OCI-LY3 (cell line): ENCODE results near the gene ARHGAP15.

Experiments
- H2AFZ ChIP-seq: fragments of 200-600, 300-600 bp; shearing (Covaris generic); 2 replicates; pipeline ENCODE4 v1.6.0; 2014; ENCODE audit warnings: antibody characterized with exemption, low read depth, low read length
- H3K27ac ChIP-seq: fragments of 200-600, 300-600 bp; sonication (generic); 2 replicates; pipeline ENCODE4 v1.5.1; 2014; ENCODE audit warnings: mild to moderate bottlenecking, low read length, moderate library complexity, mixed read lengths
- H3K27me3 ChIP-seq: fragments of 200-600, 300-600 bp; sonication (generic); 2 replicates; pipeline ENCODE4 v1.6.1; 2014; ENCODE audit warnings: low read depth, low read length, mixed read lengths
- H3K36me3 ChIP-seq: fragments of 200-600, 300-600 bp; sonication (generic); replicated peaks from 2 replicates; pipeline ENCODE3; 2014; ENCODE audit warnings: low read depth, low read length, mixed read lengths
- H3K4me1 ChIP-seq: fragments of 300-600, 200-600 bp; sonication (generic); 2 replicates; pipeline ENCODE4 v1.6.1; 2014; ENCODE audit warnings: low read length, mixed read lengths
- H3K4me2 ChIP-seq: fragments of 200-600, 300-600 bp; sonication (generic); 2 replicates; pipeline ENCODE4 v1.6.1; 2014; ENCODE audit warnings: low read length, mixed read lengths
- H3K4me3 ChIP-seq: fragments of 300-600, 200-600 bp; sonication (generic); 2 replicates; pipeline ENCODE4 v1.5.1; 2014; ENCODE audit warnings: antibody characterized with exemption, mild to moderate bottlenecking, low read length, moderate library complexity
- H3K79me2 ChIP-seq: fragments of 300-600, 200-600 bp; shearing (Covaris generic); 2 replicates; pipeline ENCODE4 v1.6.1; 2014; ENCODE audit warnings: mild to moderate bottlenecking, low read length, mixed read lengths
- H3K9ac ChIP-seq: fragments of 300-600, 200-600 bp; shearing (Covaris generic); 2 replicates; pipeline ENCODE4 v1.6.0; 2014; ENCODE audit warnings: mild to moderate bottlenecking, low read length, moderate library complexity
- H3K9me3 ChIP-seq: fragments of 200-600, 300-600 bp; shearing (Covaris generic); 2 replicates; pipeline ENCODE4 v1.6.1; 2014; ENCODE audit warnings: low read length, mixed read lengths; ENCODE audit not compliant: insufficient read depth
- H4K20me1 ChIP-seq: fragments of 200-600, 300-600 bp; sonication (generic); 2 replicates; pipeline ENCODE4 v1.6.1; 2016; ENCODE audit warnings: low read length, mixed read lengths; ENCODE audit not compliant: insufficient read depth
- CTCF ChIP-seq: fragments of 200-600, 300-600 bp; sonication (generic); IDR thresholded peaks from 2 replicates; pipeline ENCODE4 v1.5.1; 2014; ENCODE audit warnings: antibody characterized with exemption, low read length, low read depth
- EZH2phosphoT487 ChIP-seq: fragments of 200-600 bp; shearing (Covaris generic); IDR thresholded peaks from 2 replicates; pipeline ENCODE4 v1.6.1; 2018; ENCODE audit warnings: antibody characterized with exemption, mixed run types, low read depth

ARHGAP15 gene

GRCh38 chr2:143802871-143803650 is 673.8 kb downstream of the ARHGAP15 start:
- Histone ChIP-seq H3K9ac (peak overlapping the region; percentile 79), H3K4me2 (peak overlapping the region; percentile 92), H3K9me3 (no peaks in the 10 kb centered on the region), H3K27me3 (no peaks in the 10 kb centered on the region), H4K20me1 (no peaks in the 10 kb centered on the region), H3K27ac (peak overlapping the region; percentile 98), H3K36me3 (peaks cover 4% of the 10 kb centered on the region), H3K4me1 (peaks cover 39% of the 10 kb centered on the region), H3K4me3 (peak overlapping the region; percentile 68), H2AFZ (peak overlapping the region; percentile 66), H3K79me2 (no peaks in the 10 kb centered on the region)
- TF ChIP-seq EZH2phosphoT487 (no peak), CTCF (0 out of 2 replicates have a peak, but pooled peaks have one; percentile 24)

- peak overlapping the region; percentile 68 for H3K4me3 ChIP-seq
- H4K20me1 ChIP-seq, result no peaks in the 10 kb centered on the region
- no peaks in the 10 kb centered on the region for H3K79me2 ChIP-seq
- H3K9me3 ChIP-seq, result no peaks in the 10 kb centered on the region
- peaks cover 4% of the 10 kb centered on the region for H3K36me3 ChIP-seq
- TF ChIP-seq EZH2phosphoT487 (no peak), CTCF (no peak)
- H3K9ac ChIP-seq, result peak overlapping the region; percentile 79; the same call in 1 of the 2 replicates
- H3K27me3 ChIP-seq, result no peaks in the 10 kb centered on the region
- peak overlapping the region; percentile 92 for H3K4me2 ChIP-seq
- peak overlapping the region; percentile 9; the same call in 1 of the 2 replicates for H2AFZ ChIP-seq
- peaks cover 39% of the 10 kb centered on the region for H3K4me1 ChIP-seq
- H3K27ac ChIP-seq, result peak overlapping the region; percentile 98
Measured at GRCh38 chr2:143803936-143804335, 674.7 kb downstream of the ARHGAP15 start.

- H3K4me3 ChIP-seq, result no peak overlapping the region
- peaks cover 4% of the 10 kb centered on the region for H3K36me3 ChIP-seq
- peaks cover 34% of the 10 kb centered on the region for H3K4me1 ChIP-seq
- no peak overlapping the region for H3K27ac ChIP-seq
- no peak overlapping the region for H3K9ac ChIP-seq
- H3K9me3 ChIP-seq, result no peaks in the 10 kb centered on the region
- no peak overlapping the region for H3K4me2 ChIP-seq
- no peaks in the 10 kb centered on the region for H3K27me3 ChIP-seq
- H3K79me2 ChIP-seq, result no peaks in the 10 kb centered on the region
- H4K20me1 ChIP-seq, result no peaks in the 10 kb centered on the region
- TF ChIP-seq EZH2phosphoT487 (no peak), CTCF (no peak)
- H2AFZ ChIP-seq, result no peak overlapping the region
Measured at GRCh38 chr2:143805666-143806065, 676.4 kb downstream of the ARHGAP15 start.

- H3K9ac ChIP-seq, result no peak overlapping the region
- H2AFZ ChIP-seq, result no peak overlapping the region
- H3K4me2 ChIP-seq, result no peak overlapping the region
- peaks cover 26% of the 10 kb centered on the region for H3K4me1 ChIP-seq
- H3K36me3 ChIP-seq, result peaks cover 4% of the 10 kb centered on the region
- 0 out of 2 replicates have a peak, but pooled peaks cover 3% of the 10 kb centered on the region for H3K9me3 ChIP-seq
- no peak overlapping the region for H3K27ac ChIP-seq
- TF ChIP-seq EZH2phosphoT487 (no peak), CTCF (no peak)
- no peaks in the 10 kb centered on the region for H3K27me3 ChIP-seq
- no peak overlapping the region for H3K4me3 ChIP-seq
- H3K79me2 ChIP-seq, result no peaks in the 10 kb centered on the region
- H4K20me1 ChIP-seq, result no peaks in the 10 kb centered on the region
Measured at GRCh38 chr2:143807192-143807591, 678.0 kb downstream of the ARHGAP15 start.
